GM15510 (cell line): Measurements from ENCODE around the gene AOPEP.

Source experiments
- POLR2A ChIP-seq: IDR thresholded peaks from 3 replicates; pipeline ENCODE4 v1.6.1; 2011; ENCODE audit warnings: borderline replicate concordance; ENCODE audit not compliant: insufficient read length; ENCODE audit errors: extremely low read depth

The AOPEP gene

GRCh38 chr9:94703488-94704140 lies 22.9 kb upstream of the AOPEP start:
- TF ChIP-seq POLR2A: no peak

GRCh38 chr9:94705162-94705702 lies 21.3 kb upstream of the AOPEP start:
- TF ChIP-seq POLR2A: no peak

DNA sequence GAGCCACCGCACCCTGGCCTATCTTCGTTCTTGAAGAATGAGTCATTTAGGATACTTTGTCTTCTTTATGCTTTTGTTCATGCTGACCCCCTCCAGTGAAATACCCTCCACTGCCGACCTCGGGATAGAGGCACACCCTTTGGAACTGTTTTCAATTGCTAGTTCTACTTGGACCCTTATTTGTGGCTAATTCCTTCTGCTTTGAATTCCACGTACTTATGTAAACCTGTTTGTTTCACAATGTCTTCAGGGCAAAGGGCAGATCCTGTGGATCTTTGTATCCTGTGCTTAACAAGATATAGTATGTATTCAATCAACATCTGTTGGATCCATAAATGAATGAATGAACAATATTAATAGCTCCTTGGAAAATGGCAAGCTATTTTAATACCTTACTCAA lies 19.6 kb upstream of the AOPEP start:
- TF ChIP-seq POLR2A: no peak

DNA sequence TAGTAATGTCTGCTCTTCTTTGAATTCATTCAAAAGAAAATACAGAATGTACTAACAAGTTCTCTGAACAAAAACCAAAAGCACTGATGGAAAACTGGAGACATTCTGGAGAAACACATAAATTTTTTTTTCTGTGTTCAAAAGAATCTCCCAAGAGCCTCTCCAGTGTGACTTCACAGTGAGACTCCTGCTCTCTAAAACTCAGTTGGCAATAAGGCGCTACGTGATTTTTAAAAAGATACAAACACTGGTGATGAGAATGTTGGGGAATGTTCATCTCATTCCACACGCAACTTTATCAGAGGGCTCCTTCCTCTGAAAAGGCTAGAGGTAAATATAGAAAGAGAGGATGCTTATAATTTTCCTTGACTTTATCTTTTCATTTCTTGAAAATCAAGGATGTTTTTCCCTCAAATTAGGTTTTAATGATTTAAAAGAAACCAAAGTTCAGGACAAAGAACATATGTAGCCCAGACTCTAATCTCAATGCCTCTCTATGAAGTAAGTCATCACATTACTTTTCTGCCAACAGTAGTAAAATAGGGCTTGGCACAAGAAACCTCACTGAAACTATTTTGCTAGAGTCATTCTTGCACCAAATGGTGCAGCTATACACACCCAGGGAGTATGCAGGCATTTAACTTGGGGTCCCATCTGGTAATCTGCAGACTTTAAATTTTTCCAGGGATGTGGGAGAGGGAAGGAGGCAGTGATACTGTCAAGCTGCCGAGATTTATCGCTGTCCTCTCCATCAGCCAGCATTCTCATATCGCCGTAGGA lies 12.9 kb upstream of the AOPEP start:
- TF ChIP-seq POLR2A: no peak

DNA sequence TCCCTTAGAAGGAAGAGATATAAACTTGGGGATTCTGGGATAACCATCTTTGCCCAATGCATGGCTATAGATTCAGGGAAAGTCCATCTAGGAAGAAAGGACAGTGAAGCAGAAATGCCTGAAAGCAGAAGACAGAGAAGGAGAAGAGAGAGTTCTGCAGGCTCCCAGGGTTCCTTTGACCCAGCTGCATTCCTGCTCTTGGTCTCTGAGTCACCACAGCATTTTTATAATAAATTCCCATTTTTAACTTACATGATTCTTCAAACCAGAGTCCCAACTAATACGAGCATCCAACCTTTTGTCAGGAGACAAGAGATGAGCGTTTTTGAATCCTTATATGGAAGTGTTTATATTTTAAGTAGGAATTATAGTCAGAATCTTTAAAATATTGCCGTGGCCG lies 12.0 kb upstream of the AOPEP start:
- TF ChIP-seq POLR2A: no peak

- TF ChIP-seq POLR2A: no peak
These were observed 8.7 kb upstream of the AOPEP start for GRCh38 chr9:94717761-94718160.

GRCh38 chr9:94718936-94719335 lies 7.6 kb upstream of the AOPEP start:
- TF ChIP-seq POLR2A: no peak

DNA sequence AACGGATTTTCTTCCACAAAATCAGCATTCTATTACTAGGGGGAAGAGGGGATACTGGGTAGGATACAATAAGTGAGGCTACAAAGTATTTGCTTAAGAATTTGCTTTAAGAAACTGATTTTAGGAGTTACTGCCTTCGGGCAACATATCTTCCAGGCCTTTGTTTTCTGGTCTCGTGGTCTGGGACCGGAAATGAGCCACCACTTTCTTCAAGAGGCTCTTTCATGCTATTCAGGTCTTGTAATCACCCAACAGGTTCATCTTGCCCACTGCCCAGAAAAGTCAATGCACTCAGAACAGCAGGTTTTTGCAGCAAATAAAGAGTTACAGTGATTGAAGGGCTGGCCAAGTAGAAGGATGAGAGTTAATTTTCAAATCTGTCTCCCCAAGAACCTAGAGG lies 6.6 kb upstream of the AOPEP start:
- no peak for TF ChIP-seq POLR2A

DNA sequence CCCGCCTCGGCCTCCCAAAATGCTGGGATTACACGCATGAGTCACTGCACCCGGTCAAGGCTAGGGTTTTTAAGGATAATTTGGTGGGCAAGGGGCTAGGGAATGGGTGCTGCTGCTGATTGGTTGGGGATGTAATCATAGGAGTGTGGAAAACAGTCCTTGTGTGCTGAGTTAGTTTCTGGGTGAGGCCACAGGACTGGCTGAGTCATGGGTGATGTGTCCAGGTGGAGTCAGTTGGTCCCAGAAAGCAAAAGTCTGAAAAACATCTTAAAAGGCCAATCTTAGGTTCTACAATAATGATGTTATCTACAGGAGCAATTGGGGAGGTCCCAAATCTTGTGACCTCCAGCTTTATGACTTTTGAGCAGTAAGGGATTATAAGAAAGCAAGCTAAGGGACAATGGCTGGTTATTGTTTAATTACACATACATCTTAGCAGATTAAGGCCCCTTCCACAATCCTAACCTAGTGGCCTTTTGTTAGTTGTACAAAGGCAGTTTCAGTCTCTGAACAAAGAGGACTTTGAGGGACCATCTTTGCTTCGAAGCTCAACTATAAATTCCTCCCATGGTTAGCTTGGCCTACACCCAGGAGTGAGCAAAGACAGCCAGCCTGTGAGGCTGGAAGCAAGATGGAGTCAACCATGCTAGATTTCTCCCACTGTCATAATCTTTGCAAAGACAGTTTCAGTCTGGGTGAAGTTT lies 5.5 kb upstream of the AOPEP start:
- no peak for TF ChIP-seq POLR2A

GRCh38 chr9:94721754-94722153 lies 4.7 kb upstream of the AOPEP start:
- no peak for TF ChIP-seq POLR2A

DNA sequence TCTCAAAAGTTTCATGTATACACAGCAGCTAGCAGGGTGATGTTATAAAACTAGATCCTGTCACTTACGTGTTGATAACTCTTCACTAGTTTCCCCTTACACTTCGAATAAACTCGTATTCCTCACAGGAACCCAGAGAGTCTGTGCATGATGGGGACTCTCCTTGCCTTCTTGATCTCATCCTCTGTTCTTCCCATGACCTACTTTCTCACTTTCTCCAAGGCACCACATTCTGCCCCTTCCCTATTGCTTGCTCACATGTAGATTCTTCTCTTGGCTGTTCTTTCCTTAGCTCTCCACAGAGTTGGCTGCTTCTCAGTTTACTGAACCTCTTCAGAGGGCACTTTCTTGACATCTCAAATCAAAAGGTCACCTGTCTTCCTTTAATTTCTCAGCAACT lies 1.2 kb upstream of the AOPEP start:
- no peak for TF ChIP-seq POLR2A

- no peak for TF ChIP-seq POLR2A
These were observed 2.2 kb downstream of the AOPEP start for GRCh38 chr9:94728719-94729118.

- TF ChIP-seq POLR2A: no peak
These were observed 2.7 kb downstream of the AOPEP start for GRCh38 chr9:94729199-94729598.

GRCh38 chr9:94734054-94734754 lies 7.7 kb downstream of the AOPEP start:
- no peak for TF ChIP-seq POLR2A

- no peak for TF ChIP-seq POLR2A
These were observed 10.3 kb downstream of the AOPEP start for GRCh38 chr9:94736759-94737158.
